GM06990 (cell line): Measurements from ENCODE around the gene IFNL3.
"Not testable (repeated sequence)": the region's sequence is repeated elsewhere in the genome, so short reads cannot be mapped to it uniquely, and the experiment has no call there.

Experiments used
- DNase-seq: peaks from one replicate; pipeline ENCODE4 v3.0.0-alpha.2; 2011; ENCODE audit not compliant: insufficient read length; ENCODE audit errors: extremely low read depth
- H3K27me3 ChIP-seq: replicated peaks from 2 replicates; pipeline ENCODE4 v1.6.0; 2011; ENCODE audit warnings: low read length; ENCODE audit not compliant: control insufficient read depth, insufficient read depth
- H3K36me3 ChIP-seq: 2 replicates; pipeline ENCODE4 v1.5.1; 2011; ENCODE audit warnings: low read length; ENCODE audit not compliant: control insufficient read depth, insufficient read depth
- H3K4me3 ChIP-seq: replicated peaks from 2 replicates; pipeline ENCODE4 v1.5.1; 2011; ENCODE audit warnings: low read depth, mild to moderate bottlenecking, control low read depth, low read length
- TF ChIP-seq, protein P1 (sequence below): IDR thresholded peaks from 2 replicates; pipeline ENCODE4 v1.5.1; 2011; ENCODE audit warnings: low read length, control low read depth, mild to moderate bottlenecking, inconsistent platforms; ENCODE audit not compliant: insufficient read depth, poor library complexity, severe bottlenecking

The IFNL3 gene

DNA sequence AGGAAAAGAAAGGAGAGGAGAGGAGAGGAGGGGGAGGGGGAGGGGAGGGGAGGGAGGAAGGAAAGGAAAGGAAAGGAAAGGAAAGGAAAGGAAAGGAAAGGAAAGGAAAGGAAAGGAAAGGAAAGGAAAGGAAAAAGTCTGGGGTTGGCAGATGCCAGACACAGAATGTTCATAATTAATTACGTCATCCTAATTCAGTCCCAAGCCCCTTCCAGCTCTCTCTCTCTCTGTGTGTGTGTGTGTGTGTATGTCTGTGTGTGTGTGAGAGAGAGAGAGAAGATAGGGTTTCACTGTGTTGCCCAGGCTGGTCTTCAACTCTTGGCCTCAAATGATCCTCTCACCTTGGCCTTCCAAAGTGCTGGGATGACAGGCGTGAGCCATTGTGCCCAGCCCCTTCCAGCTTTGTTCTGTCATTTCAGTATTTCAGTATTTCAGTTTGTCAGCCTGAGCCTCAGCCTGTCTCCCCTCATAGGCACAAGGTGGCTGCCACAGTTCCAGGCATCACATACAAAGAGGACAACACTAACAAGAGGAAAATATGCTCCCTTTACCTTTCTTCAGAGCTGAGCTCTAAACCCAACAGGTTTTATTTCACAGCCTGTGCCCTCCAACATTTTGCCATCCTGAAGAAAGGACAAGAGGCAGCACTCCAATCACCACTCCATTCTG lies 14.6 kb downstream of the IFNL3 start:
- Histone ChIP-seq H3K27me3 (no peaks in the 10 kb centered on the region), H3K4me3 (no peak overlapping the region), H3K36me3 (no peaks in the 10 kb centered on the region)
- TF ChIP-seq, protein P1, sequence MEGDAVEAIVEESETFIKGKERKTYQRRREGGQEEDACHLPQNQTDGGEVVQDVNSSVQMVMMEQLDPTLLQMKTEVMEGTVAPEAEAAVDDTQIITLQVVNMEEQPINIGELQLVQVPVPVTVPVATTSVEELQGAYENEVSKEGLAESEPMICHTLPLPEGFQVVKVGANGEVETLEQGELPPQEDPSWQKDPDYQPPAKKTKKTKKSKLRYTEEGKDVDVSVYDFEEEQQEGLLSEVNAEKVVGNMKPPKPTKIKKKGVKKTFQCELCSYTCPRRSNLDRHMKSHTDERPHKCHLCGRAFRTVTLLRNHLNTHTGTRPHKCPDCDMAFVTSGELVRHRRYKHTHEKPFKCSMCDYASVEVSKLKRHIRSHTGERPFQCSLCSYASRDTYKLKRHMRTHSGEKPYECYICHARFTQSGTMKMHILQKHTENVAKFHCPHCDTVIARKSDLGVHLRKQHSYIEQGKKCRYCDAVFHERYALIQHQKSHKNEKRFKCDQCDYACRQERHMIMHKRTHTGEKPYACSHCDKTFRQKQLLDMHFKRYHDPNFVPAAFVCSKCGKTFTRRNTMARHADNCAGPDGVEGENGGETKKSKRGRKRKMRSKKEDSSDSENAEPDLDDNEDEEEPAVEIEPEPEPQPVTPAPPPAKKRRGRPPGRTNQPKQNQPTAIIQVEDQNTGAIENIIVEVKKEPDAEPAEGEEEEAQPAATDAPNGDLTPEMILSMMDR = no peak
- no peak for DNase-seq

DNA sequence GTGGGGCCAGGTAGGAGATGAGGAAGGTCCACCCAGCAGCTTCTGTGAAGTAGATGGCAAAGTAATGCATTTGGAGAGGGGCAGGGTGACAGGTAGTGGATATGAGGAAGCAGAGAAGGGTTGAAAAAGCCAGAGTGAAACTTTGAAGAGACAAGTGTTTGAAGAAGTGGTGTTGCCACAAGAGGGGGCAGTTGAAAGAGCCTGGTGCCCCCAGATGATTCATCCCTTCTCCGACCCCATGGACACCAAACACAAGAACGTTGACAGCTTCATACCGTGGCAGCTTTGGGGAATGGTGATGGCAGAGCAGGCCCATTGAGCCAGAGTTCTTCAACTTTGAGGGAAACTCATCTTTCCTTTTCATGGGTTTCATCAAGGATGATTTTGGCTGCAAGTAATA lies 19.9 kb downstream of the IFNL3 start:
- H3K27me3 ChIP-seq = no peaks in the 10 kb centered on the region; the same call in 1 of the 2 replicates
- TF ChIP-seq, protein P1 = peak; percentile 12
- no peaks in the 10 kb centered on the region for H3K36me3 ChIP-seq
- no peak for DNase-seq
- no peak overlapping the region for H3K4me3 ChIP-seq

DNA sequence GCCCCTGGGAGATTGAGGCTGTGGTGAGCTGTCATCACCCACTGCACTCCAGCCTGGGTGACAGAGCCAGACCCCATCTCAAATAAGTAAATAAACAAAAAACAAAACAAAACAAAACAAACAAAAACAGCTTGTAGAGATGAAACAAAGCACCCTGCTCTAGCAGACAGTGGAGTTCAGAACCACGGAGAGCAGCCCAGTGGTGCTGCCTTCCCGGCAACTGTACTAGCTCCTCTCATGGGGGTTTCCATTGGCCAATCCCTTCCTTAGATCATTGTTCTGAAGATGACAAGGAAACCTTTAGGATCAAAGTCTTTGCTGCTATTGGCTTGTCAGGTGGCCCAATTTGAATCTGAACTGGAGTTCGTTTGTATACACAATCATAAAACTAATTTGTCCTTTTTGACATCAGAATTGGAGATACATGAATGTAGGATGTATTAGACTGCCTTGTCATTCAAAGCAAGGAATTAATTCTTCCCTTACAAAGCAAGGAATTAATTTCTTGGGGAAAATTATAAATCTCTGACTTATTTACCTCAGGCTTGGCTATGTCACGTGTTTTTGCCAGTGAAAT lies 21.0 kb downstream of the IFNL3 start:
- H3K36me3 ChIP-seq = no peaks in the 10 kb centered on the region
- TF ChIP-seq, protein P1 = no peak
- H3K4me3 ChIP-seq = no peak overlapping the region
- DNase-seq = no peak
- H3K27me3 ChIP-seq = no peaks in the 10 kb centered on the region; the same call in 1 of the 2 replicates

DNA sequence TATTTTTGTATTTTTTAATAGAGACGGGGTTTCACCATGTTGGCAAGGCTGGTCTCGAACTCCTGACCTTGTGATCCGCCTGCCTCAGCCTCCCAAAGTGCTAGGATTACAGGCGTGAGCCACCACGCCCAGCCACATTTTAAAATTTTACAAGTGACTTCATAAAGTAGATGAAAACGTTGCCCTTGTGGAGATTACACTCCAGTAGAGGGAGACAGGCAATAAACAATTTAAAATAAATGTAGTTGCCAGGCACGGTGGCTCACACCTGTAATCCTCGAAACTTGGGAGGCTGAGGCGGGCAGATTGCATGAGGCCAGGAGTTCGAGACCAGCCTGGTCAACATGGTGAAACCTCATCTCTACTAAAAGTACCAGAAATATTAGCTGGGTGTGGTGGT lies 25.7 kb downstream of the IFNL3 start:
- not testable (repeated sequence) for H3K27me3 ChIP-seq, H3K36me3 ChIP-seq, H3K4me3 ChIP-seq, DNase-seq

DNA sequence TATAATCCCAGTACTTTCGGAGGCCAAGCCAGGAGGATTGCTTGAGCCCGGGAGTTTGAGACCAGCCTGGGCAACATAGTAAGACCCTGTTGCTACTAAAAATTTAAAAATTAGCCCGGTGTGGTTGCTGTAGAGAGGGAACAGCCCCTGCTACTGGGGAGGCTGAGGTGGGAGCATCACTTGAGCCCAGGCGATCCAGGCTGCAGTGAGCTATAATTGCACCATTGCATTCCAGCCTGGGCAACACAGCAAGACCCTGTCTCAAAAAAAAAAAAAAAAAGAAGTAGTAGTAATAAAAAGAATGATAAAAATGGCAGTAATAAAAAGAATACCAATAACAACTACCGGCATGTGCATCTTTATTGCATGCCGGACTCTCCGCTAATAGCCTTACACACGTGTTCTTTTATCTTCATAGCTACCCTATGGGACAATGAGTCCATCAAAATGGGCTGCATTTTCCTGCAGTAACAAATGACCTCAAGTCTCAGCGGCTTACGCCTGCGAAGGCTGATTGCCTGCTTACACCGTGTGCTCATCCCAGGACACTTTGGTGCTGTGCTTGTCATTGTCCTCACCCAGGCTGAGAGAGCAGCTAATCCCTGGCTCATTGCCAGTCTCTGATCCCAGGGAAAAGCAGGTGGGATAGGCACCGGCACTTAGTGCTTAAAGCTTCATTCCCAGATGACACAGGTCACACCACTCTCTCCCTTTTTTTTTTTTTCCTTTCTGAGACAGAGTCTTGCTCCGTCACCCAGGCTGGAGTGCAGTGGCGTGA lies 26.4 kb downstream of the IFNL3 start:
- no peaks in the 10 kb centered on the region for H3K36me3 ChIP-seq
- no peak for DNase-seq
- TF ChIP-seq, protein P1 = no peak
- no peaks in the 10 kb centered on the region for H3K27me3 ChIP-seq
- no peak overlapping the region for H3K4me3 ChIP-seq

DNA sequence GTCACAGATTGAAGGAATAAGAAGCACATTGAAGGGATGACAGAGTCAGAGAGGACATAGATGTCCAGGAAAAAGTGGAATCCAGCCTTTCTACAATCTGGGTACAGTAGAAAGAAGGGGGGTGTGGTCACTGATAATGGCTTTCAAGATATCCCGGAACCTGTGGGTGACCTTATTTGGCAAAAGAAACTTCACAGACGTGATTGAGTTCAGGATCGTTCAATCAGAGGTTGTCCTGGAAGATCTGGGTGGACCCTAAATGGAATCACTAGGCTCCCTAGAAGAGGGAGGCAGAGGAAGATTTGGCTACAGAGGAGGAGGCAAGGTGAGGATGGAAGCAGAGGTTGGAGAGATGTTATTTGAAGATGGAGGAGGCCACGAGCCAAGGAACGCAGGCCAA lies 27.7 kb downstream of the IFNL3 start:
- Histone ChIP-seq H3K4me3 (no peak overlapping the region), H3K27me3 (no peaks in the 10 kb centered on the region), H3K36me3 (no peaks in the 10 kb centered on the region)
- TF ChIP-seq, protein P1 = no peak
- DNase-seq = no peak

DNA sequence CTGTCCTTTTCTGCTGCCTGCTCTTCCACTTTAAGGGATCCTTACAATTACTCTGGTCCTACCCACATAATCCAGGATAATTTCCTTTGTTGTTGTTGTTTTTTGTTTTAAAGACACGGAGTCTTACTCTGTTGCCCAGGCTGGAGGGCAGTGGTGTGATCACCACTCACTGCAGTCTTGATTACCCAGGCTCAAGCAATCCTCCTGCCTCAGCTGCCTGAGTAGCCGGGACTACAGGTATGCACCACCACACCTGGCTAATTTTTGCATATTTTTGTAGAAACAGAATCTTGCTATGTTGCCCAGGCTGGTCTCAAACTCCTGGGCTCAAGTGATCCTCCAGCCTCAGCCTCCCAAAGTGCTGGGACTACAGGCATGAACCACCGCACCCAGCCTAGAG lies 29.5 kb downstream of the IFNL3 start:
- not testable (repeated sequence) for H3K27me3 ChIP-seq, H3K4me3 ChIP-seq, H3K36me3 ChIP-seq

More for the DNA sequence above, 29.5 kb downstream of the IFNL3 start:
- not testable (repeated sequence) for DNase-seq
